MM.1S (cell line): Measurements from ENCODE around the gene OSBPL1A.

Source experiments
- DNase-seq: peaks from one replicate; pipeline ENCODE4 v3.0.0-alpha.2; 2015
- H2AFZ ChIP-seq: fragments of 300-600 bp; sonication (generic); 2 replicates; pipeline ENCODE4 v1.6.0; 2016; ENCODE audit warnings: antibody characterized with exemption, low read length
- H3F3A ChIP-seq: fragments of 300-600 bp; sonication (generic); 2 replicates; pipeline ENCODE4 v1.6.1; 2016; ENCODE audit warnings: mild to moderate bottlenecking, antibody characterized with exemption, low read length, moderate library complexity, mixed read lengths; ENCODE audit not compliant: insufficient read depth
- H3K27ac ChIP-seq: fragments of 300-600 bp; sonication (generic); 2 replicates; pipeline ENCODE4 v1.5.1; 2016; ENCODE audit warnings: mild to moderate bottlenecking, low read length
- H3K27me3 ChIP-seq: fragments of 300-600 bp; sonication (generic); replicated peaks from 2 replicates; pipeline ENCODE4 v1.6.0; 2016; ENCODE audit warnings: low read length; ENCODE audit not compliant: insufficient read depth
- H3K36me3 ChIP-seq: fragments of 300-600 bp; sonication (generic); replicated peaks from 2 replicates; pipeline ENCODE4 v1.6.1; 2016; ENCODE audit warnings: mild to moderate bottlenecking, low read length, mixed read lengths; ENCODE audit not compliant: insufficient read depth
- H3K4me1 ChIP-seq: fragments of 300-600 bp; sonication (generic); 2 replicates; pipeline ENCODE4 v1.6.1; 2016; ENCODE audit warnings: low read length, mixed read lengths
- H3K4me2 ChIP-seq: fragments of 300-600 bp; sonication (generic); 2 replicates; pipeline ENCODE4 v1.6.0; 2016; ENCODE audit warnings: low read depth, low read length
- H3K4me3 ChIP-seq: fragments of 300-600 bp; sonication (generic); 2 replicates; pipeline ENCODE4 v1.5.1; 2016; ENCODE audit warnings: low read length, mixed read lengths
- H3K79me2 ChIP-seq: fragments of 300-600 bp; sonication (generic); 2 replicates; pipeline ENCODE4 v1.6.1; 2016; ENCODE audit warnings: mixed run types, low read length, mixed read lengths
- H3K9ac ChIP-seq: fragments of 300-600 bp; sonication (generic); 2 replicates; pipeline ENCODE4 v1.6.1; 2016; ENCODE audit warnings: low read length, mixed read lengths
- H3K9me2 ChIP-seq: fragments of 300-600 bp; sonication (generic); replicated peaks from 2 replicates; pipeline ENCODE4 v1.6.1; 2016; ENCODE audit warnings: mild to moderate bottlenecking, low read length, mixed read lengths; ENCODE audit not compliant: insufficient read depth
- H3K9me3 ChIP-seq: fragments of 300-600 bp; sonication (generic); replicated peaks from 2 replicates; pipeline ENCODE4 v1.6.1; 2016; ENCODE audit warnings: mild to moderate bottlenecking, low read length, mixed read lengths; ENCODE audit not compliant: insufficient read depth
- H4K20me1 ChIP-seq: fragments of 300-600 bp; sonication (generic); 2 replicates; pipeline ENCODE4 v1.6.1; 2016; ENCODE audit warnings: mild to moderate bottlenecking, low read length, moderate library complexity, mixed read lengths; ENCODE audit not compliant: insufficient read depth
- CTCF ChIP-seq: fragments of 300-600 bp; sonication (generic); IDR thresholded peaks from 2 replicates; pipeline ENCODE4 v1.5.1; 2016; ENCODE audit warnings: antibody characterized with exemption, low read length, mixed read lengths
- EZH2 ChIP-seq: fragments of 300-600 bp; sonication (generic); optimal IDR thresholded peaks from 2 replicates; pipeline ENCODE3; 2017; ENCODE audit warnings: low read depth, mild to moderate bottlenecking, antibody characterized with exemption, low read length, mixed read lengths
- EZH2phosphoT487 ChIP-seq: fragments of 300-600 bp; sonication (generic); IDR thresholded peaks from 2 replicates; pipeline ENCODE4 v1.6.1; 2018; ENCODE audit warnings: antibody characterized with exemption, low read length

Gene OSBPL1A

GRCh38 chr18:24341361-24341760 is 56.3 kb downstream of the OSBPL1A start:
- H4K20me1 ChIP-seq: no peaks in the 10 kb centered on the region
- peaks cover 7% of the 10 kb centered on the region for H3F3A ChIP-seq

GRCh38 chr18:24333084-24333483 is 64.5 kb downstream of the OSBPL1A start:
- DNase-seq: no peak
- Histone ChIP-seq H3F3A (no peaks in the 10 kb centered on the region), H3K4me2 (no peak overlapping the region), H3K9me2 (no peaks in the 10 kb centered on the region), H3K9ac (no peak overlapping the region), H3K4me3 (no peak overlapping the region), H4K20me1 (no peaks in the 10 kb centered on the region), H3K27me3 (no peaks in the 10 kb centered on the region), H2AFZ (no peak overlapping the region), H3K4me1 (no peaks in the 10 kb centered on the region), H3K9me3 (no peaks in the 10 kb centered on the region), H3K79me2 (no peaks in the 10 kb centered on the region), H3K27ac (no peak overlapping the region), H3K36me3 (no peaks in the 10 kb centered on the region)
- no peak for TF ChIP-seq CTCF
- TF ChIP-seq EZH2phosphoT487: no peak
- TF ChIP-seq EZH2: no peak

More at GRCh38 chr18:24341361-24341760, 56.3 kb downstream of the OSBPL1A start:
- H3K9me2 ChIP-seq: no peaks in the 10 kb centered on the region
- no peaks in the 10 kb centered on the region for H3K9me3 ChIP-seq
- no peaks in the 10 kb centered on the region for H3K79me2 ChIP-seq
- H2AFZ ChIP-seq: no peak overlapping the region
- H3K9ac ChIP-seq: no peak overlapping the region
- TF ChIP-seq CTCF (no peak), EZH2 (no peak), EZH2phosphoT487 (no peak)
- no peak for DNase-seq
- H3K27me3 ChIP-seq: peaks cover 5% of the 10 kb centered on the region; the same call in 1 of the 2 replicates
- no peak overlapping the region for H3K4me3 ChIP-seq
- peaks cover 6% of the 10 kb centered on the region for H3K4me1 ChIP-seq
- H3K27ac ChIP-seq: no peak overlapping the region
- H3K36me3 ChIP-seq: no peaks in the 10 kb centered on the region
- no peak overlapping the region for H3K4me2 ChIP-seq

- Histone ChIP-seq H3K9me2 (no peaks in the 10 kb centered on the region), H3K4me2 (no peak overlapping the region), H2AFZ (no peak overlapping the region), H3K4me1 (no peaks in the 10 kb centered on the region), H3K27me3 (no peaks in the 10 kb centered on the region), H3K9ac (no peak overlapping the region), H3K27ac (no peak overlapping the region), H4K20me1 (no peaks in the 10 kb centered on the region), H3F3A (no peaks in the 10 kb centered on the region), H3K36me3 (no peaks in the 10 kb centered on the region), H3K4me3 (no peak overlapping the region), H3K9me3 (no peaks in the 10 kb centered on the region), H3K79me2 (no peaks in the 10 kb centered on the region)
- DNase-seq: no peak
- TF ChIP-seq EZH2 (no peak), EZH2phosphoT487 (no peak), CTCF (no peak)
Measured at GRCh38 chr18:24326211-24326610, 71.4 kb downstream of the OSBPL1A start.
